Measurements from ENCODE around the gene PLAAT3.
"Not testable (repeated sequence)": the region's sequence is repeated elsewhere in the genome, so short reads cannot be mapped to it uniquely, and the experiment has no call there.

The PLAAT3 gene

GRCh38 chr11:63608353-63609345 is 5.6 kb downstream of the PLAAT3 start:
- no peak for DNase-seq (ENCODE audit: low spot score)

- DNase-seq (ENCODE audit: low spot score) = peak; percentile 30
These were observed 11.1 kb downstream of the PLAAT3 start for GRCh38 chr11:63603180-63603518.

GRCh38 chr11:63602290-63603179 is 11.7 kb downstream of the PLAAT3 start:
- DNase-seq (ENCODE audit: low spot score) = not testable (repeated sequence)

DNA sequence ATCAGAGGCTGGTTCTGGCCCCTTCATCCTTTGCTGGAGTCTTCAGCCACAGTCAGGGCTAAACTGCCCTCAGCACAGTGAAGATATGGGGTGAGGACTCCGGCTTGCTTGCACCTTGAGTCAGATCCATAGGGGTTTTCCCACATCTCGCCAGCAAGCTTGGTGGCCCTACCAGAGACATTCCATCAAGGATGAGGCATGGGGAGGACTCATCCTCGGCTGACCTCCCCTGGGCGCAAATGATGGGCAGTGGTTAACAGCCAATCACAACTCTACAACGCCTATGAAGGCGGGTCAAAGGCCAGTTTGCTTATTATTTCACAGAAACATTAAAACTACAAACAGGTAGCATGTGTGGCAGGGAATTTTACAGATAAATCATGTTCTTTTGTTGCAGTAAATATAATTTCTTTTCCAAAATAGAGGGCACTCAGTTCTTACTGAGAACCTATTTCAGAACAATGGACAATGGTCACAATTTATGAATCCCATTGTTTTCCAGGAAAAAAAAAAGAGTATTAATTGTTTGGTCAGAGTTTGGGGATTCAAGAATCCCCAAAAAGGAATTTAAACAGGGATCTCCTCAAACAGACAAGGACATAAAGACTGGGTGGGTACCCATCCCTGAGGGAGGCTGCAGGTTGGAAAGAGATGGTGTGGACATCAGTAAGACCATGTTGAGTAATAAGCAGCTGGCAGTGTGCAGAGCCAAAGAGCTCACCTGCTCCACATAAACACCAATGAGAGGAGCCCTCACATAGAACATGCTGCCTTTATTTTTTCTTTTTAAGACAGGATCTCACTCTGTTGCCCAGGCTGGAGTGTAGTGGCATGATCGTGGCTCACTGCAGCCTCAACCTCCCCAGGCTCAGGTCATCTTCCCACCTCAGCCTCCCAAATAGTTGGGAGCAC is 14.8 kb downstream of the PLAAT3 start:
- DNase-seq (ENCODE audit: low spot score) = peak; percentile 26

- no peak for DNase-seq (ENCODE audit: low spot score)
These were observed 15.7 kb downstream of the PLAAT3 start for GRCh38 chr11:63598556-63598955.

- DNase-seq (ENCODE audit: low spot score) = no peak
These were observed 18.9 kb downstream of the PLAAT3 start for GRCh38 chr11:63595296-63595695.

DNA sequence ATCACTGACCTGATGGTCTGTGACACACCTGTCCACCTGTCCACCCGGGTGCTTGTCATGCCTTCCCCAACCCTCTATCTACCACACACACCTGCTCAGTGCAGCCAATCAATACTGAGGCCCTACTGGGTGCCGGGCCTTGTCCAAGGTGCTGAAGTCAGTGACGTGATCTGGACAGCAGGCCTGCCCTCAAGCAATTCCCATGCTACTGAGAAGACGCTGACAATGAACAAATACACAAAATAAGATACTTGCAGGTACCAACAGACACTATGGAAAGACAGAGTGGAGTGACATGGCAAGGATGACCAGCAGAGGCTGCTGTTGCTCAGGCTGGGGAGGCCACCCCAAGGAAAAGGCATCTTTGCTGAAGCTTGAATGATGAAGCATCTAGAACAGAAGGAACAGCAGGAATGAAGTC is 21.2 kb downstream of the PLAAT3 start:
- DNase-seq (ENCODE audit: low spot score) = peak; percentile 43

- no peak for DNase-seq (ENCODE audit: low spot score)
These were observed 24.0 kb downstream of the PLAAT3 start for GRCh38 chr11:63590024-63590788.

- DNase-seq (ENCODE audit: low spot score) = no peak
These were observed 25.2 kb downstream of the PLAAT3 start for GRCh38 chr11:63589000-63589399.

- no peak for DNase-seq (ENCODE audit: low spot score)
These were observed 27.6 kb downstream of the PLAAT3 start for GRCh38 chr11:63586451-63587166.

DNA sequence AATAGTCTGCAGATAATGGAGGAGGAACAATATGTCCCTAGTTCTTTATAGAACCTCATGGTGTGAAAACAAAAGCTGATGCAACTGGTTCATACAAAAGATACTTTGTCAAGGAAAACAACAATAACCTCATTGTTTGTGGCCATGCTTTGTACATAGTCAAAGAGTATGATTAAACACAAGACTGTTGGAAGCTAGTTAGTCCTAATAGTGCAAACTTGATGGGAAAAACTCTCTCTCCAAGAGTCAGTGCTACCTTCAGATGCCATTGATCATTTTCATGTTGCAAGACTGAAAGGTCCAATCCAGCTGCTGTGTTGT is 30.9 kb downstream of the PLAAT3 start:
- DNase-seq (ENCODE audit: low spot score) = peak; percentile 82

DNA sequence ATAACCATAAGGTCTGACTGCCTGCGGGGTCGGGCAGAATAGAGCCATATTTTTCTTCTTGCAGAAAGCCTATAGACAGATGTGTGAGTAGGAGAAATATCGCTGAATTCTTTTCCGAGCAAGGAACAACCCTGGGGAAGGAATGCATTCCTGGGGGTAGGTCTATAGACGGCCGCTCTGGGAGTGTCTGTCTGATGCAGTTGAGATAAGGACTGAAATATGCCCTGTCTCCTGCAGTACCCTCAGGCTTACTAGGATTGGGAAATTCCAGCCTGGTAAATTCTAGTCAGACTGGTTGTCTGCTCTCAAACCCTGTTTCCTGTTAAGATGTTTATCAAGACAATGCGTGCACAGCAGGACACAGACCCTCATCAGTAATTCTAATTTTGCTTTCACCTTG is 33.0 kb downstream of the PLAAT3 start:
- DNase-seq (ENCODE audit: low spot score) = not testable (repeated sequence)

DNA sequence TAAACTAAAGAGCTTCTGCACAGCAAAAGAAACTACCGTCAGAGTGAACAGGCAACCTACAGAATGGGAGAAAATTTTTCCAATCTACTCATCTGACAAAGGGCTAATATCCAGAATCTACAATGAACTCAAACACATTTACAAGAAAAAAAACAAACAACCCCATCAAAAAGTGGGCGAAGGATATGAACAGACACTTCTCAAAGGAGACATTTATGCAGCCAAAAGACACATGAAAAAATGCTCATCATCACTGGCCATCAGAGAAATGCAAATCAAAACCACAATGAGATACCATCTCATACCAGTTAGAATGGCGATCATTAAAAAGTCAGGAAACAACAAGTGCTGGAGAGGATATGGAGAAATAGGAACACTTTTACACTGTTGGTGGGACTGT is 35.4 kb downstream of the PLAAT3 start:
- DNase-seq (ENCODE audit: low spot score) = not testable (repeated sequence)

GRCh38 chr11:63574856-63575602 is 39.2 kb downstream of the PLAAT3 start:
- DNase-seq (ENCODE audit: low spot score) = no peak

GRCh38 chr11:63573881-63574855 is 40.1 kb downstream of the PLAAT3 start:
- DNase-seq (ENCODE audit: low spot score) = no peak

DNA sequence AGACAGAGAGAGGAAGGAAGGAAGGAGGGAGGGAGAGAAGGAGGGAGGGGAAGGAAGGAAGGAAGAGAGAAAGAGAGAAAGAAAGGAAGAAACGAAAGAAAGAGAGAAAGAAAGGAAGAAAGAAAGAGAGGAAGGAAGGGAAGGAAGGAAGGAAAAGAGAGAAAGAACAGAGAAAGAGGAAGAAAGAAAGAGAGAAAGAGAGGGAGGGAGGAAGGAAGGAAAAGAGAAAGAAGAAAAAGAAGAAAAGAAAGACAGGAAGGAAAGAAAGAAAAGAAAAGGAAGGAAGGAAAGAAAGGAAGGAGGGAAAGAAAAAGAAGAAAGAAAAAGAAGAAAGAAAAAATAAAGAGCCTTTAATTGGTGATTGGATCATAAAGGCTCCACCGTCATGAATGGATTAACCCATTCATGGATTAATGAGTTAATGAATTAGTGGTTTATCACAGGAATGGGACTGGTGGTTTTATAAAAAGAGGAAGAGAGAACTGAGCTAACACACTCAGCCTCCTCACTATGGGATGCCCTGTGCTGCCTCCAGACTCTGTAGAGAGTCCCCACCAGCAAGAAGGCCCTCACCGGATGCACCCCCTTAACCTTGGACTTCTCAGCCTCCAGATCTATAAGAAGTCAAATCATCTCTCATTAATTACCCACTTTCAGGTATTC is 42.1 kb downstream of the PLAAT3 start:
- DNase-seq (ENCODE audit: low spot score) = no peak

- no peak for DNase-seq (ENCODE audit: low spot score)
These were observed 44.7 kb downstream of the PLAAT3 start for GRCh38 chr11:63569570-63569969.

Data from SW480 (cell line).